K562 (cell line): ENCODE measurements around the gene INPP4B. TPM values are rescaled to one million over a fixed set of nuclear protein-coding genes. Genes with fewer than 3 reads are reported as not detected.

ENCODE experiments used
- ATAC-seq: fragments of 200-7000 bp; cut with Tn5 transposase; 3 replicates; pipeline ENCODE4 v1.9.1; 2020; ENCODE audit warnings: moderate library complexity
- BruUV-seq: library from RNA; stranded (reverse); fragments of 400-500 nt; replicated peaks from 2 replicates; lab custom pipeline; 2021; lab: Mats Ljungman, UMichigan
- CTCF ChIA-PET: fragments of 300-600 bp; formaldehyde crosslinking; extraction: SDS; loops from one replicate; lab custom pipeline; 2021; ENCODE audit warnings: low intra/inter-chr PET ratio; lab: Yijun Ruan, JAX
- POLR2A ChIA-PET: fragments of 300-600, 350-650 bp; sonication (Branson Sonifier 250); formaldehyde crosslinking; extraction: SDS; loops from one replicate; lab custom pipeline; 2021; ENCODE audit warnings: antibody characterized with exemption, inconsistent platforms; lab: Yijun Ruan, JAX
- DNase-seq, 4 experiments: peaks; one replicate each; pipeline versions ENCODE4 v3.0.0 to v3.0.0-alpha.2; 2011 to 2018; ENCODE audit warnings: low spot score in 3 of 4, mixed read lengths in 3 of 4; ENCODE audit errors: extremely low read depth in 1 of 4
- FAIRE-seq: peaks from 2 replicates; lab custom pipeline; 2011; peaks lifted over from hg19 to GRCh38; lab: Jason Lieb, UNC
- H2AFZ ChIP-seq: 2 replicates; pipeline ENCODE4 v1.6.0; 2011; ENCODE audit warnings: low read depth, low read length, control low read depth, inconsistent platforms
- H3K27ac ChIP-seq: fragments of 200-600 bp; 3 replicates; pipeline ENCODE4 v1.8.0; 2011; ENCODE audit warnings: low read depth, mild to moderate bottlenecking, control low read depth, inconsistent platforms, low read length, moderate library complexity, mixed read lengths; ENCODE audit errors: extremely low read depth
- H3K27me3 ChIP-seq, 2 experiments: fragments of 300-600 bp in 1 of 2; 2 replicates in 1 of 2; 3 replicates in 1 of 2; pipeline versions ENCODE4 v1.6.0 to v1.8.0; 2011; ENCODE audit warnings: inconsistent platforms in 2 of 2, low read length in 2 of 2, mild to moderate bottlenecking in 1 of 2, mixed read lengths in 1 of 2, moderate library complexity in 1 of 2; ENCODE audit not compliant: control insufficient read depth in 2 of 2, insufficient read depth in 2 of 2
- H3K36me3 ChIP-seq: fragments of 300-600 bp; 3 replicates; pipeline ENCODE4 v1.8.0; 2011; ENCODE audit warnings: mild to moderate bottlenecking, low read length, inconsistent platforms; ENCODE audit not compliant: control insufficient read depth, insufficient read depth
- H3K4me1 ChIP-seq, 2 experiments: fragments of 200-600 bp in 1 of 2; replicated peaks in 1 of 2; 2 replicates in 1 of 2; 3 replicates in 1 of 2; pipeline versions ENCODE4 v1.5.1 to v1.8.0; 2011; ENCODE audit warnings: inconsistent platforms in 2 of 2, low read length in 2 of 2, mild to moderate bottlenecking in 1 of 2, mixed read lengths in 1 of 2, moderate library complexity in 1 of 2; ENCODE audit not compliant: control insufficient read depth in 2 of 2, insufficient read depth in 2 of 2
- H3K4me2 ChIP-seq: 2 replicates; pipeline ENCODE4 v1.6.1; 2011; ENCODE audit warnings: low read length, control low read depth, inconsistent platforms, mixed read lengths; ENCODE audit not compliant: insufficient read depth
- H3K4me3 ChIP-seq: fragments of 200-600 bp; sonication (generic), shearing (Covaris generic); 2 replicates; pipeline ENCODE4 v1.5.1; 2016; ENCODE audit warnings: control low read depth, inconsistent platforms
- H3K79me2 ChIP-seq: fragments of 200-600 bp; 3 replicates; pipeline ENCODE4 v1.8.0; 2011; ENCODE audit warnings: low read length, inconsistent platforms; ENCODE audit not compliant: control insufficient read depth, insufficient read depth
- H3K9ac ChIP-seq, 2 experiments: 2 replicates each; pipeline versions ENCODE4 v1.6.0 to v1.6.1; 2011; ENCODE audit warnings: low read depth in 2 of 2, low read length in 2 of 2, control low read depth in 1 of 2, inconsistent platforms in 1 of 2, mild to moderate bottlenecking in 1 of 2, mixed read lengths in 1 of 2; ENCODE audit not compliant: insufficient read depth in 1 of 2
- H3K9me1 ChIP-seq: one replicate; pipeline ENCODE4 v1.6.0; 2011; ENCODE audit warnings: inconsistent platforms, mild to moderate bottlenecking, low read length, moderate library complexity; ENCODE audit not compliant: control insufficient read depth, insufficient read depth
- H3K9me3 ChIP-seq: replicated peaks from 2 replicates; pipeline ENCODE4 v1.5.1; 2011; ENCODE audit warnings: low read depth, low read length, inconsistent platforms; ENCODE audit not compliant: control insufficient read depth, insufficient read depth
- H4K20me1 ChIP-seq: replicated peaks from 2 replicates; pipeline ENCODE4 v1.6.1; 2011; ENCODE audit warnings: low read length, inconsistent platforms, mixed read lengths; ENCODE audit not compliant: control insufficient read depth, insufficient read depth
- DNMT1 ChIP-seq: fragments of 450-650 bp; IDR thresholded peaks from 2 replicates; pipeline ENCODE4 v1.6.1; 2016; ENCODE audit warnings: antibody characterized with exemption, mild to moderate bottlenecking
- GTF2E2 ChIP-seq: fragments of 200-800 bp; sonication (Bioruptor generic); IDR thresholded peaks from 2 replicates; pipeline ENCODE4 v1.6.1; 2016; ENCODE audit warnings: missing genetic modification characterization, missing compliant biosample characterization
- MCM3 ChIP-seq: fragments of 450-650 bp; IDR thresholded peaks from 2 replicates; pipeline ENCODE4 v1.6.1; 2016
- PCBP2 ChIP-seq: fragments of 200-400 bp; formaldehyde crosslinking; IDR thresholded peaks from 2 replicates; pipeline ENCODE4 v1.6.1; 2018; ENCODE audit warnings: low read length, low read depth, mild to moderate bottlenecking, moderate library complexity; ENCODE audit not compliant: poor library complexity, severe bottlenecking
- RBM17 ChIP-seq: fragments of 200-400 bp; formaldehyde crosslinking; IDR thresholded peaks from 2 replicates; pipeline ENCODE4 v1.6.1; 2017; ENCODE audit warnings: low read depth, mild to moderate bottlenecking, low read length, borderline replicate concordance
- SUPT5H ChIP-seq: fragments of 450-650 bp; IDR thresholded peaks from 2 replicates; pipeline ENCODE4 v1.6.1; 2016
- ZFP30 ChIP-seq: fragments of 250-450 bp; sonication (Bioruptor Pico); IDR thresholded peaks from 2 replicates; pipeline ENCODE4 v1.8.0; 2022; ENCODE audit warnings: moderate library complexity, mild to moderate bottlenecking, inconsistent platforms, borderline replicate concordance
- ZNF124 ChIP-seq: sonication (generic); formaldehyde crosslinking; IDR thresholded peaks from 2 replicates; pipeline ENCODE4 v1.8.1; 2022; ENCODE audit warnings: missing genetic modification reagents
- ZNF584 ChIP-seq: fragments of 200-800 bp; sonication (Bioruptor generic); IDR thresholded peaks from 2 replicates; pipeline ENCODE4 v1.6.1; 2016; ENCODE audit warnings: low read depth, mild to moderate bottlenecking, missing genetic modification characterization, missing compliant biosample characterization
- ZNF778 ChIP-seq: fragments of 450-650 bp; formaldehyde crosslinking; IDR thresholded peaks from 2 replicates; pipeline ENCODE4 v1.4.0; 2020; ENCODE audit warnings: mild to moderate bottlenecking, moderate library complexity
- WGBS: fragments of 100-300 bp; shearing (Covaris generic); methylation state at CpG from one replicate; pipeline ENCODE4 v1.1.6; 2016; ENCODE audit warnings: low coverage, mixed read lengths; ENCODE audit not compliant: insufficient coverage; ENCODE audit errors: missing lambda C conversion rate; 5-methylcytosine and 5-hydroxymethylcytosine counted together
- in situ Hi-C: fragments of 300-500 bp; cut with MboI; formaldehyde crosslinking; loops from 4 replicates; pipeline ENCODE4 v1.15.0; 2018; ENCODE audit warnings: inconsistent platforms, mixed read lengths
- intact Hi-C: fragments of 100-400 bp; cut with micrococcal nuclease; formaldehyde crosslinking; loops from 2 replicates; pipeline ENCODE4 v1.14.2; 2022
- polyA plus RNA-seq, 8 experiments: library from polyadenylated mRNA; depleted of rRNA in 4 of 8; stranded (reverse) in 5 of 8; unstranded in 3 of 8; fragments of >200 nt; fragmentation: Nextera tagmentation in 2 of 8; fragmentation: Illumina TruSeq in 1 of 8; extraction: Ambion mirVana in 2 of 8; extraction: Trizol in 1 of 8; gene quantifications; 2 replicates each; pipeline versions ENCODE4 v1.2.1 to v1.2.3, GENCODE V29; 2011 to 2014; ENCODE audit warnings: inconsistent platforms in 1 of 8, missing spikeins in 1 of 8
- total RNA-seq, 7 experiments: library from RNA; depleted of rRNA in 6 of 7; stranded (reverse); fragments of >200 nt in 6 of 7; fragmentation: Illumina TruSeq in 2 of 7; extraction: Trizol in 2 of 7; gene quantifications; 2 replicates each; pipeline versions ENCODE4 v1.2.1 to v1.2.3, GENCODE V29; 2011 to 2021; ENCODE audit warnings: low replicate concordance in 1 of 7
- TF ChIP-seq, protein P1 (sequence below): fragments of 250-450 bp; sonication (Bioruptor Pico); IDR thresholded peaks from 2 replicates; pipeline ENCODE4 v1.8.0; 2021; ENCODE audit warnings: moderate library complexity, mild to moderate bottlenecking, inconsistent platforms
- TF ChIP-seq, protein P2 (sequence below): sonication (generic); formaldehyde crosslinking; IDR thresholded peaks from 2 replicates; pipeline ENCODE4 v1.8.1; 2023; ENCODE audit warnings: mild to moderate bottlenecking, missing genetic modification reagents

The INPP4B gene
- total and polyA plus RNA-seq, 9 of the 15 experiments (the other 6 are each of a cell fraction or from before 2014, with no cell fraction given) = 0.04 to 0.11 TPM; not detected in 7

DNA sequence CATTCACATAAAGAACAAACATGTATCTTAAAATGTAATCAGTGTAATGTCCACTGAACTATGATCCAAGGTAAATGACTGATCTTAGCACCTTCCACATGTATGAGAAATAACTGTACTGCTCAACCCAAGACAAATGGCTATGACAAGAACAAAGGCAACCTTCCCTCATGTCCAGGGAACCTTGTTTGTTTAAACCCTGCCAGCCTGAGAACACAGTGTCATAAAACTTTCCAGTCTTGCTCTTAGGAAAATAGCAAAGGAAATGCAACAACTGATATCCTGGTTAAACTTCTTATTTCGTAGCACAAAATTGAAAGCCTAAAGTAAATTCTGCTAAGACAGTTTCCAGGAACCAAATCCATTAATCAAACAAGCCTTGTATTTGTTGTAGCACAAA, 715.4 kb downstream of the INPP4B start (continued):
- TF ChIP-seq ZFP30 (CRISPR knock-in tag) (no peak), DNMT1 (no peak), GTF2E2 (no peak), PCBP2 (no peak), ZNF778 (CRISPR knock-in tag) (no peak), SUPT5H (no peak), ZNF124 (CRISPR knock-in tag) (no peak), ZNF584 (no peak), RBM17 (no peak), MCM3 (no peak)
- TF ChIP-seq, protein P1, sequence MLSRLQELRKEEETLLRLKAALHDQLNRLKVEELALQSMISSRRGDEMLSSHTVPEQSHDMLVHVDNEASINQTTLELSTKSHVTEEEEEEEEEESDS = no peak
- TF ChIP-seq, protein P2, sequence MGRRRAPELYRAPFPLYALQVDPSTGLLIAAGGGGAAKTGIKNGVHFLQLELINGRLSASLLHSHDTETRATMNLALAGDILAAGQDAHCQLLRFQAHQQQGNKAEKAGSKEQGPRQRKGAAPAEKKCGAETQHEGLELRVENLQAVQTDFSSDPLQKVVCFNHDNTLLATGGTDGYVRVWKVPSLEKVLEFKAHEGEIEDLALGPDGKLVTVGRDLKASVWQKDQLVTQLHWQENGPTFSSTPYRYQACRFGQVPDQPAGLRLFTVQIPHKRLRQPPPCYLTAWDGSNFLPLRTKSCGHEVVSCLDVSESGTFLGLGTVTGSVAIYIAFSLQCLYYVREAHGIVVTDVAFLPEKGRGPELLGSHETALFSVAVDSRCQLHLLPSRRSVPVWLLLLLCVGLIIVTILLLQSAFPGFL (CRISPR knock-in tag) = no peak

DNA sequence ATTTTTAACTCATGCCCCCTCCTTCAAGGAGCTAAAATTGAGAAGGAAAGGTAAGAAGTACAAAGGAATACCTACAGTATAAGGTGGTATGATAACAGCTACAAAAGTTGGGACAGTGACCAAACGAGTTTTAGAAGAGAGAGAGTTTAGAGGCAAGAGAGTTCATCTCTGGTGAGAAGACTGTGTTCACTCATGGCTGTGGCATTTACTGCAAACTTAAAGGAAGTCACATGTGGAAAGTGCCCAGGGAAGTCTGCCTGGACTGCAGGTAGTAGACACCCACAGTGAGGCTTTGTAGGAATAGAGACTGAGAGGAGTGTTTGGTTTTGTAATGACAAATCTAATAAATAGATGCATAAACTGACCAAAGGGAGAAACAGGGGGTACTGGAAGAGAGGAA, 716.2 kb downstream of the INPP4B start:
- intact Hi-C loops (loop anchor here (5.0 to 10.0 kb wide), 3 partner anchors 712 to 1445 kb away; no protein-coding TSS in a partner anchor), in situ Hi-C loops (no loop called here)
- Histone ChIP-seq H3K27me3 (no peaks in the 10 kb centered on the region), H3K27ac (no peak overlapping the region), H4K20me1 (no peaks in the 10 kb centered on the region), H3K9me1 (no peaks in the 10 kb centered on the region), H3K79me2 (no peaks in the 10 kb centered on the region), H3K9ac (no peak overlapping the region), H3K9me3 (no peaks in the 10 kb centered on the region), H2AFZ (no peak overlapping the region), H3K4me1 (no peaks in the 10 kb centered on the region), H3K4me2 (no peak overlapping the region), H3K36me3 (no peaks in the 10 kb centered on the region), H3K4me3 (no peak overlapping the region)
- BruUV-seq = no TSS peak
- FAIRE-seq = no peak
- no peak for ATAC-seq
- no peak for DNase-seq
- ChIA-PET CTCF (no interaction called here), POLR2A (no interaction called here)
- 0% methylated on average over 1 of the region's 1 CpG for WGBS
